K562 (cell line): ENCODE data around the gene RPLP2. TPM values are rescaled to one million over a fixed set of nuclear protein-coding genes. Genes with fewer than 3 reads are reported as not detected.
A peak's percentile ranks its signal among the peaks of the same experiment; 100 is the strongest.

ENCODE experiments used
- AFF4 ChIP-seq: sonication (generic); formaldehyde crosslinking; IDR thresholded peaks from 2 replicates; pipeline ENCODE4 v1.8.0; 2023; ENCODE audit warnings: mild to moderate bottlenecking, missing genetic modification reagents
- ARHGAP35 ChIP-seq: fragments of 450-650 bp; IDR thresholded peaks from 2 replicates; pipeline ENCODE4 v1.6.1; 2018; ENCODE audit not compliant: partially characterized antibody
- E2F8 ChIP-seq: fragments of 450-650 bp; IDR thresholded peaks from 2 replicates; pipeline ENCODE4 v1.7.1; 2018; ENCODE audit warnings: mild to moderate bottlenecking, low read depth; ENCODE audit not compliant: partially characterized antibody
- ETV6 ChIP-seq, 3 experiments: fragments of 150-350 bp in 1 of 3; sonication (generic) in 1 of 3; formaldehyde crosslinking in 1 of 3; IDR thresholded peaks; 2 replicates each; pipeline versions ENCODE4 v1.6.1 to v1.8.0; 2014 to 2022; ENCODE audit warnings: borderline replicate concordance in 2 of 3, low read depth in 2 of 3, antibody characterized with exemption in 1 of 3, low read length in 1 of 3, mild to moderate bottlenecking in 1 of 3, missing genetic modification reagents in 1 of 3
- MTF1 ChIP-seq: fragments of 250-450 bp; sonication (Bioruptor Pico); IDR thresholded peaks from 2 replicates; pipeline ENCODE4 v1.9.0; 2021; ENCODE audit warnings: moderate library complexity, mild to moderate bottlenecking, inconsistent platforms, borderline replicate concordance
- RREB1 ChIP-seq: fragments of 250-450 bp; sonication (Bioruptor Pico); IDR thresholded peaks from 2 replicates; pipeline ENCODE4 v1.4.0; 2020
- TFAP4 ChIP-seq: sonication (generic); formaldehyde crosslinking; IDR thresholded peaks from 2 replicates; pipeline ENCODE4 v1.8.0; 2022; ENCODE audit warnings: missing genetic modification reagents, mild to moderate bottlenecking, moderate library complexity, borderline replicate concordance
- ZBTB43 ChIP-seq: sonication (generic); formaldehyde crosslinking; IDR thresholded peaks from 2 replicates; pipeline ENCODE4 v1.8.0; 2023; ENCODE audit warnings: mild to moderate bottlenecking, missing genetic modification reagents
- ZNF175 ChIP-seq: fragments of 200-800 bp; sonication (Bioruptor generic); IDR thresholded peaks from 2 replicates; pipeline ENCODE4 v1.6.1; 2016; ENCODE audit warnings: low read depth, mild to moderate bottlenecking, missing genetic modification characterization, missing compliant biosample characterization
- polyA plus RNA-seq, 8 experiments: library from polyadenylated mRNA; depleted of rRNA in 4 of 8; stranded (reverse) in 5 of 8; unstranded in 3 of 8; fragments of >200 nt; fragmentation: Nextera tagmentation in 2 of 8; fragmentation: Illumina TruSeq in 1 of 8; extraction: Ambion mirVana in 2 of 8; extraction: Trizol in 1 of 8; gene quantifications; 2 replicates each; pipeline versions ENCODE4 v1.2.1 to v1.2.3, GENCODE V29; 2011 to 2014; ENCODE audit warnings: inconsistent platforms in 1 of 8, missing spikeins in 1 of 8
- total RNA-seq, 7 experiments: library from RNA; depleted of rRNA in 6 of 7; stranded (reverse); fragments of >200 nt in 6 of 7; fragmentation: Illumina TruSeq in 2 of 7; extraction: Trizol in 2 of 7; gene quantifications; 2 replicates each; pipeline versions ENCODE4 v1.2.1 to v1.2.3, GENCODE V29; 2011 to 2021; ENCODE audit warnings: low replicate concordance in 1 of 7

Gene RPLP2
- total and polyA plus RNA-seq, 9 of the 15 experiments (the other 6 are each of a cell fraction or from before 2014, with no cell fraction given): 528 to 3,807 (median 1,633) TPM

- TF ChIP-seq RREB1 (0 out of 2 replicates have a peak, but pooled peaks have one; percentile 12), E2F8 (peak; percentile 37), AFF4 (CRISPR knock-in tag) (no peak), ZNF175 (CRISPR knock-in tag) (no peak), TFAP4 (CRISPR knock-in tag) (peak; percentile 40; the same call in 1 of the 2 replicates), ZBTB43 (CRISPR knock-in tag) (no peak), ARHGAP35 (no peak), ETV6 (IDR thresholded peaks at IDR 0.05; ENCODE audit: borderline replicate concordance in 1 of 2, low read depth in 2 of 2, low read length in 1 of 2) (no peak), ETV6 (CRISPR knock-in tag; IDR thresholded peaks at IDR 0.05; ENCODE audit: borderline replicate concordance) (no peak), MTF1 (CRISPR knock-in tag) (no peak)
Observed at GRCh38 chr11:827146-827896, 17.6 kb downstream of the RPLP2 start (continued).
